Activated effector memory CD4-positive, alpha-beta T cell treated with anti-CD3 and anti-CD28 coated beads, Interleukin-2, amount 50 U/mL, for 16 hours (primary cell): ENCODE data around the gene CCNG2.

ENCODE experiments used
- DNase-seq: peaks from one replicate; pipeline ENCODE4 v3.0.0-alpha.2; 2020

Gene CCNG2

DNA sequence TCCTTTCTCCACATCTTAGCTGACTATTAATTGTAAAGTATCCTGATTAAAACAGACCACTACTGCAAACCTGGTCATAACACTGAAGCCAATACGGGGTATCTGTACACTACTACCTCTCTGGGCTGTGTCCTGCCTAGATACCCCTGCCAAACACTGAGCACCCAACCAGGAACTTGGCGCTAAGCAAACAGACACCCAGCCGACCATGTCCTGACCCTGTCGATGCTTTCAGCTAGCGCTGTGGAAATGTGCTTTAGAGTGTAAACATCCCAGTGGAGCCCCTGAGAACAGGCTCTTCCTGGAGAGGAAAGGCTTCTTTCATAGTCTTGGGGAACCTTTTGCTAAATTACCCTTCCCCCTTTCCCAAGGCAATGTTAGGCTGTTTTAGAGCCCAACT, 52.9 kb downstream of the CCNG2 start:
- no peak for DNase-seq

DNA sequence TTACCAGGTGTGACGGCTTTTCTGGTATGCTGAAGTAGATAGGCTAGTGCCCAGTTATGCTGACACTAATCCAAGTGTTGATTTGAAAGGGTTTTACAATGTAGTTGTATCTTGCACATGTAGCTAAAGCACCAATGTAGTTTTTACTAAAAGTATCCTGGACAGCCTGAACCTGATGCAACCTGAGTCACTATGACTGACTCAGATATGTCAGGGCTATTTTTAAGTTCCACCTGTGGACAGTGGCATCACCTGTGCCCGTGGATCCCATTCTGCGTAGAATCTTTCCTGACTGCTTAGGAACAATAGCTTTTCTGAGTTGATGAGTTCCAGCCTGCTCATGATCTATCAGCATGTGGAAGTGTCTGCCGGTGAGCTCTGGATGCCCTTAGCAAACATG, 58.1 kb downstream of the CCNG2 start:
- no peak for DNase-seq

DNA sequence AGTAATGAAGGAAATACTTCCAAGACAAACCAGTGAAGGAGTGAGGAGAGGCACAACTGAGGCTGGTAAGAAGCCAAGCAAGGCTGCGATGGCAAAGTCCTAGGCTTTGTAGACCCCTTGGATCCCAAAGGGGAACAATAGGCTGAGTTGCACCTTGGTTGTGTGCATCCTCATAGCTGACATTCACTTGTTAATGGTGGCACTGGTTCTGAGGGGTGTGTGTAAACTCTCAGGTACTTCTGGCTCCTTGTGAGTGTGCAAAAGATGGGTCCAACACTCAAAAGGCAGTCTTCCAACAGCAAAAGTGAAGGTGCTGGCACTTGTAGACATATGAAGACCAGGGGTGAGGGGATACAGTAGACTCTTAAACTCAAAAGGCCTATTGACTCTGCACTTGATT, 60.5 kb downstream of the CCNG2 start:
- no peak for DNase-seq

DNA sequence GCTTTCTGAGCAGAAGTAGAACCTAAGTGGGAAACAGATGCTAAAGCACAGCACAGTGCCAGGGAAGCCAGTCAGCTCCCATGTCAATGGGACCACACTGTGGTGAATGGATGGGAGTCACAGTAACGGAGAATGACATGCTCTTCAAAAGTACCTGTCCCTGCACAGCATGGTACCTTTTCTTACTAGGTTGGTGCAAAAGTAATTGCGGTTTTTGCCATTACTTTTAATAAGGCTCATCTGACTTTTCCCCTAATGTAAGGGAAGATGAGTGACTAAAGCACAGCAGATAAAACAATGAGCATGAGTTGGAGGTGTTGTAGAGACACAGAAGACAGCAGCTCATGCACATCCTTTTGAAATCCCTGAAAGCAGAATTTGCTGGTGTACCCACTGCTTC, 62.3 kb downstream of the CCNG2 start:
- no peak for DNase-seq
